Amygdala (tissue), 56 donors: ENCODE data around the gene DOCK2.
A peak's percentile ranks its signal among the peaks of the same experiment; 100 is the strongest.
"Not testable (repeated sequence)": the region's sequence is repeated elsewhere in the genome, so short reads cannot be mapped to it uniquely, and the experiment has no call there.

Experiments
- DNase-seq, 56 donors: peaks; one replicate each; lab custom pipeline; 2025; lab: John Stamatoyannopoulos, UW

The DOCK2 gene

GRCh38 chr5:169711551-169712225 lies 74.6 kb downstream of the DOCK2 start:
- no peak for DNase-seq

- DNase-seq = no peak
Observed at GRCh38 chr5:169712428-169712827, 75.4 kb downstream of the DOCK2 start.

- no peak for DNase-seq
Observed at GRCh38 chr5:169716287-169716686, 79.2 kb downstream of the DOCK2 start.

- DNase-seq = no peak
Observed at GRCh38 chr5:169717288-169717687, 80.2 kb downstream of the DOCK2 start.

- no peak for DNase-seq
Observed at GRCh38 chr5:169719360-169720314, 82.6 kb downstream of the DOCK2 start.

GRCh38 chr5:169721771-169722170 lies 84.7 kb downstream of the DOCK2 start:
- DNase-seq = no peak

GRCh38 chr5:169723103-169723831 lies 86.2 kb downstream of the DOCK2 start:
- DNase-seq = no peak

GRCh38 chr5:169724303-169725087 lies 87.4 kb downstream of the DOCK2 start:
- no peak for DNase-seq

- not testable (repeated sequence) for DNase-seq
Observed at GRCh38 chr5:169725665-169726064, 88.6 kb downstream of the DOCK2 start.

GRCh38 chr5:169728418-169728817 lies 91.3 kb downstream of the DOCK2 start:
- no peak for DNase-seq

GRCh38 chr5:169731221-169731620 lies 94.1 kb downstream of the DOCK2 start:
- DNase-seq = no peak

GRCh38 chr5:169732841-169733240 lies 95.8 kb downstream of the DOCK2 start:
- no peak for DNase-seq

- no peak for DNase-seq
Observed at GRCh38 chr5:169735913-169736312, 98.8 kb downstream of the DOCK2 start.

GRCh38 chr5:169736653-169737052 lies 99.6 kb downstream of the DOCK2 start:
- DNase-seq = no peak

GRCh38 chr5:169740435-169740834 lies 103.4 kb downstream of the DOCK2 start:
- DNase-seq = no peak

- peak in 1 of 56 donors; percentile 9 for DNase-seq
Observed at GRCh38 chr5:169742771-169743296, 105.8 kb downstream of the DOCK2 start.

- no peak for DNase-seq
Observed at GRCh38 chr5:169744336-169744735, 107.3 kb downstream of the DOCK2 start.

- DNase-seq = no peak
Observed at GRCh38 chr5:169745441-169746146, 108.5 kb downstream of the DOCK2 start.

GRCh38 chr5:169746147-169746694 lies 109.1 kb downstream of the DOCK2 start:
- DNase-seq = no peak
